HEK293 (cell line): ENCODE measurements around the gene POMC.

Experiments
- CTCF ChIA-PET: fragments of 350-600 bp; formaldehyde crosslinking; extraction: SDS; loops from one replicate; lab custom pipeline; 2021; ENCODE audit warnings: antibody characterized with exemption; lab: Yijun Ruan, JAX
- POLR2A ChIA-PET: fragments of 300-600 bp; formaldehyde crosslinking; extraction: SDS; loops from one replicate; lab custom pipeline; 2020; ENCODE audit warnings: antibody characterized with exemption, inconsistent platforms; lab: Yijun Ruan, JAX
- H3K27ac ChIP-seq: fragments of 200-500 bp; sonication (Bioruptor generic); 2 replicates; pipeline ENCODE4 v1.5.1; 2014; ENCODE audit warnings: low read depth, low read length, control low read depth, inconsistent platforms; ENCODE audit errors: extremely low read depth
- H3K36me3 ChIP-seq, 2 experiments: fragments of 200-500 bp in 1 of 2; sonication (Bioruptor generic) in 1 of 2; 1 replicate in 1 of 2; 2 replicates in 1 of 2; pipeline ENCODE4 v1.5.1; 2014 to 2017; ENCODE audit warnings: inconsistent platforms in 2 of 2, low read length in 2 of 2; ENCODE audit not compliant: control insufficient read depth in 2 of 2, insufficient read depth in 1 of 2
- H3K4me1 ChIP-seq: fragments of 200-500 bp; sonication (Bioruptor generic); 2 replicates; pipeline ENCODE4 v1.5.1; 2014; ENCODE audit warnings: mild to moderate bottlenecking, low read length, inconsistent platforms; ENCODE audit not compliant: control insufficient read depth, insufficient read depth
- H3K4me3 ChIP-seq: 2 replicates; pipeline ENCODE4 v1.5.1; 2011; ENCODE audit warnings: low read depth, mild to moderate bottlenecking, control low read depth, low read length, moderate library complexity
- H3K9me3 ChIP-seq: fragments of 200-500 bp; sonication (Bioruptor generic); 2 replicates; pipeline ENCODE4 v1.5.1; 2014; ENCODE audit warnings: low read depth, low read length, inconsistent platforms; ENCODE audit not compliant: control insufficient read depth, insufficient read depth
- FEZF1 ChIP-seq: fragments of 450-650 bp; formaldehyde crosslinking; IDR thresholded peaks from 2 replicates; pipeline ENCODE4 v1.5.1; 2016; ENCODE audit warnings: missing biosample characterization, missing genetic modification characterization
- GLI2 ChIP-seq: fragments of 450-650 bp; formaldehyde crosslinking; IDR thresholded peaks from 2 replicates; pipeline ENCODE4; 2017; ENCODE audit warnings: missing biosample characterization, missing genetic modification characterization, low read depth, borderline replicate concordance
- HOXC10 ChIP-seq: sonication (generic); formaldehyde crosslinking; IDR thresholded peaks from 2 replicates; pipeline ENCODE4 v1.8.1; 2023; ENCODE audit warnings: mild to moderate bottlenecking, missing genetic modification reagents
- KLF1 ChIP-seq: fragments of 450-650 bp; formaldehyde crosslinking; IDR thresholded peaks from 2 replicates; pipeline ENCODE4 v1.5.1; 2016; ENCODE audit warnings: missing biosample characterization, missing genetic modification characterization
- KLF16 ChIP-seq: fragments of 450-650 bp; formaldehyde crosslinking; IDR thresholded peaks from 2 replicates; pipeline ENCODE4 v1.5.1; 2017; ENCODE audit warnings: missing biosample characterization, missing genetic modification characterization
- KLF9 ChIP-seq: fragments of 450-650 bp; formaldehyde crosslinking; IDR thresholded peaks from 2 replicates; pipeline ENCODE4 v1.5.1; 2016; ENCODE audit warnings: missing biosample characterization, missing genetic modification characterization, low read depth
- RBAK ChIP-seq: fragments of 450-650 bp; formaldehyde crosslinking; IDR thresholded peaks from 2 replicates; pipeline ENCODE4 v1.5.1; 2016; ENCODE audit warnings: missing biosample characterization, missing genetic modification characterization
- SALL2 ChIP-seq: fragments of 450-650 bp; formaldehyde crosslinking; IDR thresholded peaks from 2 replicates; pipeline ENCODE4 v1.5.0; 2017; ENCODE audit warnings: missing biosample characterization, mild to moderate bottlenecking, missing genetic modification characterization, borderline replicate concordance
- SP2 ChIP-seq: fragments of 450-650 bp; formaldehyde crosslinking; IDR thresholded peaks from 2 replicates; pipeline ENCODE4 v1.5.1; 2016; ENCODE audit warnings: missing biosample characterization, missing genetic modification characterization
- TCF7L2 ChIP-seq: IDR thresholded peaks from 2 replicates; pipeline ENCODE4 v1.6.1; 2011; ENCODE audit warnings: low read depth, mild to moderate bottlenecking, inconsistent platforms, low read length, moderate library complexity, borderline replicate concordance
- WT1 ChIP-seq: fragments of 450-650 bp; formaldehyde crosslinking; IDR thresholded peaks from 2 replicates; pipeline ENCODE4 v1.5.1; 2016; ENCODE audit warnings: missing biosample characterization, missing genetic modification characterization
- ZIC2 ChIP-seq: fragments of 450-650 bp; formaldehyde crosslinking; IDR thresholded peaks from 2 replicates; pipeline ENCODE4 v1.5.1; 2016; ENCODE audit warnings: missing biosample characterization, missing genetic modification characterization
- ZNF148 ChIP-seq: fragments of 450-650 bp; formaldehyde crosslinking; IDR thresholded peaks from 2 replicates; pipeline ENCODE4 v1.5.0; 2017; ENCODE audit warnings: missing biosample characterization, missing genetic modification characterization, borderline replicate concordance
- ZNF175 ChIP-seq: fragments of 450-650 bp; formaldehyde crosslinking; IDR thresholded peaks from 2 replicates; pipeline ENCODE4 v1.5.1; 2016; ENCODE audit warnings: missing biosample characterization, missing genetic modification characterization
- ZNF223 ChIP-seq: fragments of 450-650 bp; formaldehyde crosslinking; IDR thresholded peaks from 2 replicates; pipeline ENCODE4 v1.5.1; 2016; ENCODE audit warnings: missing biosample characterization, missing genetic modification characterization
- ZNF426 ChIP-seq: fragments of 450-650 bp; formaldehyde crosslinking; IDR thresholded peaks from 2 replicates; pipeline ENCODE4 v1.5.1; 2017; ENCODE audit warnings: missing biosample characterization, missing genetic modification characterization, mild to moderate bottlenecking, inconsistent platforms, moderate library complexity
- ZNF48 ChIP-seq: fragments of 450-650 bp; formaldehyde crosslinking; IDR thresholded peaks from 2 replicates; pipeline ENCODE4 v1.5.1; 2016; ENCODE audit warnings: missing biosample characterization, missing genetic modification characterization
- ZNF555 ChIP-seq: fragments of 450-650 bp; formaldehyde crosslinking; conservative IDR thresholded peaks from 2 replicates; pipeline ENCODE4 v1.5.1; 2017; ENCODE audit warnings: missing biosample characterization, mild to moderate bottlenecking, missing genetic modification characterization, inconsistent platforms
- ZNF560 ChIP-seq: fragments of 450-650 bp; formaldehyde crosslinking; IDR thresholded peaks from 2 replicates; pipeline ENCODE4 v1.5.1; 2017; ENCODE audit warnings: missing biosample characterization, missing genetic modification characterization, borderline replicate concordance
- ZNF561 ChIP-seq: fragments of 450-650 bp; IDR thresholded peaks from 2 replicates; pipeline ENCODE4 v1.5.1; 2018; ENCODE audit warnings: missing biosample characterization, missing genetic modification characterization, borderline replicate concordance
- ZNF580 ChIP-seq: fragments of 450-650 bp; formaldehyde crosslinking; IDR thresholded peaks from 2 replicates; pipeline ENCODE4 v1.5.1; 2016; ENCODE audit warnings: missing biosample characterization, missing genetic modification characterization
- TF ChIP-seq, protein P1 (sequence below): sonication (generic); formaldehyde crosslinking; IDR thresholded peaks from 2 replicates; pipeline ENCODE4 v1.8.1; 2022; ENCODE audit warnings: mild to moderate bottlenecking, moderate library complexity, missing genetic modification reagents

Gene POMC

GRCh38 chr2:25149646-25150045 lies 18.7 kb downstream of the POMC start:
- TF ChIP-seq ZNF560 (no peak), TCF7L2 (no peak), WT1 (no peak), ZNF561 (tag by site-specific recombination) (no peak)
- H3K27ac ChIP-seq, result no peak overlapping the region
- no peaks in the 10 kb centered on the region for H3K9me3 ChIP-seq
- H3K4me1 ChIP-seq, result no peaks in the 10 kb centered on the region
- peaks cover 0 to 7% of the 10 kb centered on the region in 2 experiments; a peak in 1 of 3 replicates for H3K36me3 ChIP-seq
- CTCF ChIA-PET, result no interaction called here
- H3K4me3 ChIP-seq, result no peak overlapping the region
- POLR2A ChIA-PET, result no interaction called here

- TF ChIP-seq KLF16 (tag by site-specific recombination), result no peak
- TF ChIP-seq RBAK, result no peak
- TF ChIP-seq ZNF175 (tag by site-specific recombination), result no peak
- TF ChIP-seq ZNF580 (tag by site-specific recombination), result no peak
- no peak for TF ChIP-seq SALL2 (tag by site-specific recombination)
- TF ChIP-seq ZIC2 (tag by site-specific recombination), result no peak
- no peak for TF ChIP-seq FEZF1 (tag by site-specific recombination)
- no peak for TF ChIP-seq ZNF148
- TF ChIP-seq KLF9 (tag by site-specific recombination), result no peak
- TF ChIP-seq ZNF555 (tag by site-specific recombination), result no peak
- TF ChIP-seq, protein P1, sequence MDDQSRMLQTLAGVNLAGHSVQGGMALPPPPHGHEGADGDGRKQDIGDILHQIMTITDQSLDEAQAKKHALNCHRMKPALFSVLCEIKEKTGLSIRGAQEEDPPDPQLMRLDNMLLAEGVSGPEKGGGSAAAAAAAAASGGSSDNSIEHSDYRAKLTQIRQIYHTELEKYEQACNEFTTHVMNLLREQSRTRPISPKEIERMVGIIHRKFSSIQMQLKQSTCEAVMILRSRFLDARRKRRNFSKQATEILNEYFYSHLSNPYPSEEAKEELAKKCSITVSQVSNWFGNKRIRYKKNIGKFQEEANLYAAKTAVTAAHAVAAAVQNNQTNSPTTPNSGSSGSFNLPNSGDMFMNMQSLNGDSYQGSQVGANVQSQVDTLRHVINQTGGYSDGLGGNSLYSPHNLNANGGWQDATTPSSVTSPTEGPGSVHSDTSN (CRISPR knock-in tag), result no peak
- no peak for TF ChIP-seq ZNF426 (tag by site-specific recombination)
- TF ChIP-seq KLF1 (tag by site-specific recombination), result no peak
- TF ChIP-seq ZNF48 (tag by site-specific recombination), result no peak
- TF ChIP-seq GLI2 (tag by site-specific recombination), result no peak
- TF ChIP-seq SP2 (tag by site-specific recombination), result no peak
- no peak for TF ChIP-seq HOXC10
- TF ChIP-seq ZNF223, result no peak
- Histone ChIP-seq H3K27ac (no peak overlapping the region), H3K4me1 (no peaks in the 10 kb centered on the region), H3K36me3 (peaks cover 0 to 13% of the 10 kb centered on the region in 2 experiments; a peak in 1 of 3 replicates), H3K9me3 (no peaks in the 10 kb centered on the region), H3K4me3 (no peak overlapping the region)
- ChIA-PET POLR2A (no interaction called here), CTCF (interaction anchor here (1.2 kb wide), 1 partner anchor 82 kb away, joined by 3 read pairs; no protein-coding TSS in a partner anchor)
These were observed 21.5 kb downstream of the POMC start for GRCh38 chr2:25146896-25147295.
